GM19043 (cell line): Measurements from ENCODE around the gene SLC6A12.

ENCODE experiments used
- ATAC-seq: cut with Tn5 transposase; IDR thresholded peaks from one replicate; pipeline ENCODE4 v1.9.1; 2021; ENCODE audit warnings: low read depth; ENCODE audit not compliant: unreplicated experiment

SLC6A12 gene

DNA sequence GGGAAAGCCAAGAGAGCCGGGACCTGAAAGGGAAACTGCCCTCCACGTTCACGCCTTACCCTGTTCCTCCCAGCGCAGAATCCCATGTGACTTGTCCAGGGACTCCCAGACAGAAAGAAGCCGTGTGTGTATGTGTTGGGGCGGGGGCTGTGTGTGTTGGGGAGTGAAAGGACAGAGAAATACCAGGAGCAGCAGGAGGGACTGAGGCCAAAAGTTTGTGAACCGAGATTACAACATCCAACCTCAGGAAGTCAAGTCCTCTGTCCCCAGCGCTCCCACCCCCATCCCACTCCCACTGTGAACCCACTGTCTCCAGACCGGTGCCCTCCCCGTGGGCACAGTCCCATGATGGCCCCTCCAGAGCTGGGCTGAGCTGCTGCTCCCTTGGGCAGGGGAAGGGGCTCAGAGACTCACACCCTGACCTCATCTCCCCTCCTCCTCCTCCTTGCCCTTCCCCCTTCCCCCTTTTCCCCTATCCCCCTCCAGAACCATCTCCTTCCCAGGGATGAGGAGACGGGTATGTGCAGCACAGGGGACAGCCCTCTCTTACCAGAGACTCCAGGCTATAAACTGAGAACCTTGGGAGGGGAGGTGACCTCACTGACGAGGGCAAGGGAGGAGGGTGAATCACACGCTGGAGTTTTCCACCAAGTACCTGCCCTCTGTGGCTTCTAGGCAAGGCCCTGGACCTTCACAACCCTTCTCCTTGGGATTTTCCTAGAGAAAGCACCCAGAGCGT, at the start of gene SLC6A12:
Gene SLC6A12, minus strand, starts transcription at position 155 of the 739 bp plus-strand sequence. CDS start 4,171 bp downstream, outside the sequence.
- ATAC-seq = no peak

DNA sequence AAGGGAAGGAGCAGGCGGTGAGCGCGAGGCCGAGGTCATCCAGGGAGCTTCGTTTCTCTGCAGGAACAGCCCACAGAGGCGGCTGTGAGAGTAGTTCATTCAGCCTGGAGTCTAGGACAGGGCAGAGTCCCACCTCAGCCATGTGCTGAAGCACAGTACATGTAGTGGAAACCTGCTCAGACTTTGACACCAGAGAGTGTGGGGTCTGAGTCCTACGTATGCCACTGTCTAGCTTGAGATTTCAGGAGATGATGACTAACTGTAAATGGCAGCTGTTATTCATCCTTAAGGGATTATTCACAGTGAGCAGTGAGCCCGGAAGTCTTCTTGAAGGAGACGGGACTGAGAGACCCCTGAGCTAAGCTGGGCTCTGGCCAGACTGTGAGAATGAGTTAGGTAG, 49.6 kb upstream of the SLC6A12 start:
- ATAC-seq = no peak

DNA sequence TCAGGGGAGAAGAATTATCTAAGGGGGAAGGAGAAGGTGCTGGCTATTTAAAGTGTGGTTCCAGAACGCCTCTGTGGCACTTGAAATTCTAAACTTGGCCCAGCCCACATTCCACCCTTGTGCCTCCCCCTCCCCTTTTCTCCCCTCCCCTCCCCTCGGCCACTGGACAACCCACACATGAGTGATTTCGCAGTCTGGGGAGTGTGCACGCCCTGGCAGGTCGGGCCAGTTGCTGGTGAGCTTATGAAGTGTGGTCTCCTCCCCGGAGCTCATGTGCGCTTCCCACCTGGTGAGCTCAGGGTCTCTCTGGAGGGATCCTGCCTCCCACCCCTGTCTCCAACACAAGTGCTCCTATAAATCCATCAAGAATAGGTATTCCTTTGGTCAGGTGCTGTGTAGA, 48.9 kb upstream of the SLC6A12 start, which contains the start of gene SLC6A13:
Gene SLC6A13, minus strand, starts transcription at position 20 of the 400 bp plus-strand sequence. CDS start 2,784 bp downstream, outside the sequence.
- no peak for ATAC-seq

DNA sequence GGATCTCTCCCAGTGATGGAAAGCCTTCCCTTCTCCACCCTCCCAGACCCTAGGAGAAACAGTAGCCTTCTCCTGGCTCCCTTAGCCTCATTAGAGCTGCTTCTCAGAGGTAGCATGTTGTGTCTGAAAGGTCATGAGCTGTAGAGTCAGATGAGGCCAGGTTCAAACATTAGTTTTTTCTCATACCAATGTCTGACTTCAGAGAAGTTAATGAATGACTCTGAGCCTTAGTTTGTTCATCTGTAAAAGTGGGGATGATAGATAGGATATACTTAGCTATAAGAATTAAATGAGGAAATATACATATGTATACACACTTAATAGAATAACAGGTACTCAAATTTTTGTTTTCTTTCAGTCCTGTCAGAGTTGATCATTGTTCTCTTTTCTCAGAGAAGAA, 48.2 kb upstream of the SLC6A12 start:
- ATAC-seq = no peak

DNA sequence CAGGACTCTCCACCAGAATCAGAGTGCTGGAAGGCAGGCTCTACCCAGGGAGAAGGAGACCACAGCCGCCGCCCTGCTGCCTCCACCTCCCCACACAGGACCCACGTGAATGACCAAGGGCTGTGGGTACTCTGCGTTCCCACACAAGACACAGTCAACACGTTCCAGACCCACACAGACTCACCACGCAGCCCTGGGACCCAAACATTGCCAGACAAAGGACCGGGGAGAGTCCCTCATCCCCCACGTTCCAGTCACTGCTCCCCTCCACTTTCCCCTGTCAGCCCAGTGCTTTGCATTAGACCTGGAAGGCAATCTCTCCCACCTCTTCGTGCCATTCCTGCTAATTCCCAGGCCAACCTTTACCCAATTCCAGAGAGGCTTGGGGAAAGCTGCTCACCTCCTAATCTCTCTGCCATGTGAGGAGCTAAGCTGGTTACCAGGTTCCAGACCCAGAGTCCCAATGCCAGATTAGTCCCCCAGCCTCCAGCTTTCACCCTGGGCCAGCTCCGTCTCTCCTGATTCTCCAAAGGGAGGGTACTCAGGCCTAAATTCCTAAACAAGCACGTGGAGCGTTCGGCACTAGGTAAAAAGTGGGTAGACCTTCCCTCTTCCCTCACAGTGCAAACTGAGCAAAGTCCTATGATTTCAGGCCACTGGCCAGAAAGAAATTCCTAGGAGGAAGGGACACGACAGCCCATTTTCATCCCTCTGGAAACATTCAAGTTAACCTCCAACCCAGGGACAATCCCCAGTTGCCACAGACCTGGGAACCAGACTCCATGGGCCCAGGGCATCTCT, 43.8 kb upstream of the SLC6A12 start:
- ATAC-seq = no peak

DNA sequence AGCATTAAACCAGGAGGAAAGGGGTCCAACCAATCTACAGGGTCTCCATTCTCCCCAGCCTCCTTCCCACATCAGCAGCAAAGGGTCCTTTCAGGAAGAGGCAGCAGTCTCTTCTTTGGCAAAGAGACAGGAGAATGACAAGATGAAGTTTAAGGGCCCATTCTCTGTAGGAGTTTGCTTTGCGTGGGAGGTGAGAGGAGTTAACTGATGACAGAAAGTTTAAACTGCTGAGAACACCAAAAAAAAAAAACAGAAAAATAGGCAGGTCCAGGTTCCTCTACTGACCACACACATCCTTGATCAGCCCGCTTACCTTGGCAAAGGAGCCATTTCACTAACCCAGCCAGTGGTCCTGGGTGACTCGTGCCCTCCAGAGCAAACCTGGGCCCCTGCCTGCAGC, 43.0 kb upstream of the SLC6A12 start:
- no peak for ATAC-seq

DNA sequence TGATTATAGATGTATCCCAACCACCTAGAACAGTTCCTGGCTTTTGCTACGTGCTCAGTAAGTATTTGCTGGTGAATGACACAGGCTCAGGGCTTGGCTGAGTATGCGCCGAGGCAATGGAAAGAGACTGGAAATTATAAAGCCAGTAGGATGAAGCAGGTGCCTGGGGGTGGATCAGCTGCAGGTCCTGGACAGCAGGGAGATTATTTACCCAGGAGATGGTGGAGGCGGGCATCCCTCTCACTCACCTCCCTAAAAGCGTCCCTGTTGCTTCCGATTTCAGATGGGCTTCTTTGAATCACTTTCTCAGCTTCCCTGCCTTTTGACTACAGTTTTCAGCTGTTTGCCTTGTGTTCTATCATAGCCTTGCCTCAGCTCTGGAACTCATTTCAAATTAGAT, 42.3 kb upstream of the SLC6A12 start:
- no peak for ATAC-seq

DNA sequence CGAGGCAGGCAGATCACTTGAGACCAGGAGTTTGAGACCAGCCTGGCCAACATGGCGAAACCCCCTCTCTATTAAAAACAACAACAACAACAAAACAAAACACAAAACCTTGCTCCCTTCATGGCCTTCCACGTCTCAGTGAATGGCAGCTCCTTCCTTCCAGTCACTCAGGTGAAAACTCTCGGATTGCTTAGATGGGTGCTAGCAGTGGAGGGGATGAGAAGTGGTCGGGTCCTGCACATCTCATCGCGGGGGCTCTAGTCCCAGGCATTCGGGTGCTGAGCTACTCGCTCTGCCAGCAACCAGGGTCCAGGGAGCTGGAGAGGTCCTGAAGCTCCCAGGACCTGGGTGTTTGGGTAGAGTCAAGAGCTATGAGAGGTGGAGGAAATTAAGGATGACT, 41.0 kb upstream of the SLC6A12 start:
- ATAC-seq = no peak

DNA sequence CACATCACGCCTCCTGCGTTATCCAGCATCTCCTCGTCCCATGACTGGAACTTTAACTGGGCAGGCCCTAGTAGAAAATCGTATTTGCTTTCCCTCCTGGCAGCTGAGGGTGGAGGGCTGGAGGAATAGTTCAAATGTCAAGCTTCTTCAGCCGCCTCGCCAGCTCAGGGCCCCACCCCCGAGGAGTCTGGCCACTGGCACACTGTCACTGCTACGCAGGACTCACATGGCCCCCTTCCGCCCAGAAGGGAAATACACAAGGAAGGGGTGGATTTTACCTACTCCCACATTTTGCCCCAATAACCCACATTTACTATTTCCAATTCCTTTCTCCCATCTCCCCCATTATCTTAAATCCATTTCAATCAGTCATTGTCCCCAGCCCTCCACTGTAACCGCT, 40.1 kb upstream of the SLC6A12 start:
- ATAC-seq = no peak

DNA sequence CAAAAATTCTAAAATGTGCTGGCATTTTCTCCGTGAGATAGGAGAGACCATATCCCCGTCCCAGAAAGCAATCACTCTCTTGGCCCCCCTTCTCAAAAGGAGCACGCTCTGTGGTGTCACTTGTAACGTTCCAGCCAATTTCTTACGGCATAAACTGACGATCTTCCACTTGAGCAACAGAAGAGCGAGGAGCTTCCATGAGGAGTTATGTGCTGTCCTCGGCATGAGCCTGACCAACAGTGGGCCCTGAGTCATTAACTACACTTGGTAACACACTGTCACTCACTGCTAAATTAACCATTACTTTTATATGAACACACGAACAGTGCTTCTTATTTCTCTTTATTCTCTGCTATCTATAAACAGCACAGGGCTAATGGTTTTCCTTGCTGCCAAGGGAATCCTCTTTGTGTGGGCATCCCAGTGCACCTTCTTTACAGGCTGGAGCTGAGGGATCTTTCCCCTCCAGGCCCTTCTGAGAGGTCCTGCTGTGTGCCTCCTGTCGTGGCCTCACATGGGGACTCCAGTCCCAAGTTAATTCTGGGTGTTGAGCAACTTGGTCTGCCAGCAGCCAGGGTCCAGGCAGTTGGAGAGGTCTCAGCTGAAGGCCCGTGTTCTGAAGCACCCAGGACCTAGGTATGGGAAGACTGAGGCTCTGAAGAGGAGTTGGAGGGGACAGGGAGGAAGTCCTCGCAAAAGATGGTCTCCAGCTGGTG, 39.3 kb upstream of the SLC6A12 start:
- ATAC-seq = no peak

DNA sequence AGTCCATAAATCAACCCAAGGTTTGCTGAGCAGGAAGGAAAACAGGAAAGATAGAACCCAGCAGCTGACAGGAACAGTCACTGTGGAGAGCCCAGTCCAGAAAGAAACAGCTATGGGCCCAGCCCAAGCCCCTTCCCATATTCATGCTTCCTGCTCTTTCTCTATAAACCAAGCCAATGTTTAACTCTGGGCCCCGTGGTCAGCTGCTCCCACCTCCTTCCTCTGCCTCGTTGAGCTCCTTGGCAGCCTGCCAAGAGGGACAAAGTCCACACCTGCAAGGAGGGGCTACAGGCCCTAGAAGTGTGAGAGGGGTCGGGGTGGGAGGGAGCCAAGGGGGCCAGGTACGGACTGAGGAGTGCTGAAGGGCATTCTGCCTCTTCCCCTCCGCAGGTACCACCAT, 38.7 kb upstream of the SLC6A12 start:
- no peak for ATAC-seq

DNA sequence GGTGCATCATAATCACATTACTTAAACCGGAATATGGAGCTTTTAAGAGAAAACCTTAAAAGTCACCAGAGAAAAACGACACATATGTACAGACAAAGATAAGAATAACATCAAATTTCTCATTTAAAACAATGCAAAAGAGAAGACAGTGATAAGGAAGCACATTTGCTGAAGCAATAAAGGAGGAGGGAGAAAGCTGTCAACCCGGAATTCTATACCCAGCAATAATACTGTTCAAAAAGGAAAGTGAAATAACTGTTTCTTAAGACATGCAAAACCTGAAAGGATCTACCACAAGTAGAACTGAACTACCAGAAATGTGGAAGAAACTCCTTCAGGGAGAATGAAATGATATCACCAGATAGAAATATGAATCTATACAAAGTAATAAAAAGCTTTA, 33.3 kb upstream of the SLC6A12 start:
- no peak for ATAC-seq

DNA sequence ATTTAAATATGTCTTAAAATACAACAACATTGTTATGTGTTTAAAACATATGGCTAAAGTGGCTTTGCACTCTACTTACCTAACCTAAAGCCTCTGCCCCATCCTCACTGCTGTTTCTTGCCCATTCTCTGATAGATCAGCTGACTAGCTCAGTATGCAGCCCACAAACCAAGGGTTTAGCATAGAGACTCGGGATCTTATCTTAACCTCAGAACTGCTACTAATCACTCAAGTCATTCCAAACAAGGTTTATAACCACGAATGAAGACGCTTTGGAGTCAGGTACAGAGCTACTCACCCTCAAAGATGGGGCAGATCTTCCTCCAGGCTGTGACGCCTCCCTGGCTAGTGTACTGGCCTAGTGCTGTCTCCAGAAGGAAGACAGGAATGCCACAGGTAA, 29.4 kb upstream of the SLC6A12 start:
- no peak for ATAC-seq

DNA sequence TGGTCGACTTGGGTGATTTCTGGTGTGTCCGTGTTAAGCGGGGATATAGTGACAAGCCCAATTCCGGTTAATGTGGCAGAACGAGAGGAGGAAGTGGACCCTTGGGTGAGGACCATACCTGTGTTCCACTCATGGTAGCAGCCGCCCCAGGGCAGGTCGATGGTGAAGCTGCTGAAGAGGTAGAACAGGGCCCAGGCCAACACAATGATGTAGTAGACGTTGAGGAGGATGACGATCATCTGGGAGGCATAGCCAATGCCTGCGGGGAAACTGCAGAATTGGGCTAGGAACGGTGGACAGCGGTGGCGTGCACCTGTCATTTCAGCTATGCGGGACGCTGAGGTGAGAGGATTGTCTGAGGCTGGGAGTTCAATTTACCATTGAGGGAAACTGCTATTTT, 28.5 kb upstream of the SLC6A12 start:
- no peak for ATAC-seq

DNA sequence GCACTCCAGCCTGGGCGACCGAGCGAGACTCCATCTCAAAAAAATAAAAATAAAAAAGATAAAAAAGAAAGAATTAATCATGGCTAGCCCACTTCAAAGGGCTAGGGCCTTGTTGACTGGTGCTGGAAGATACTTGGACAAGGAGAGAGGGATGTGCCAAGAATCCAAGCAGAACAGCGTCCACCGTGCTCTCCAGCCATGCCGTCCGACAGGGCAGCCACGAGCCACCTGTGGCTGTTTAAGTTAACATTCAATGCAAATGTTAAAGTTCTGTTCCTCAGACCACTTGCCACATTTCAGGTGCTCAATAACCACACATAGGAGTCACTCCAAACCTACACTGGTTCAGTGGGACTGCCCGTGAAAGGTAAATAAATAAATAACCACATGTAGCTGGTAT, 27.3 kb upstream of the SLC6A12 start:
- no peak for ATAC-seq

DNA sequence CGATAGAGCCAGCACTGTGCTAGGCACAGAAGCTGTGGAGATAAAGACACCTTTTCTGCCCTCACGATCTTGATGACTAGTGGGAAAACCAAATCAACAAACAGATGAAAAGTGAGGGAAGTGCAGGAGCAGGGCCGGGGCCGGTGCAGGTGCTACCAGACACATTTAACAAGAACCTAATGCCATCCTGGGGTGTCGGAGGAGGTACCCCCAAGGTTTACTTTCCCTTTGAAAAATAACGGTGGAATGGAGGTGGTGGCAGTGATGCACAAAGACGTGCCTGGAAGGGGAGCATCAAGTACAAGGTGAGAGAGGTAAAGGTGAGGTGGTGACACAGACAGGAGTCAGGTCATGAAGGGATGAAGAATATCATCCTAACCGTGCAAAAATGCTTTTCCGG, 26.6 kb upstream of the SLC6A12 start:
- no peak for ATAC-seq

DNA sequence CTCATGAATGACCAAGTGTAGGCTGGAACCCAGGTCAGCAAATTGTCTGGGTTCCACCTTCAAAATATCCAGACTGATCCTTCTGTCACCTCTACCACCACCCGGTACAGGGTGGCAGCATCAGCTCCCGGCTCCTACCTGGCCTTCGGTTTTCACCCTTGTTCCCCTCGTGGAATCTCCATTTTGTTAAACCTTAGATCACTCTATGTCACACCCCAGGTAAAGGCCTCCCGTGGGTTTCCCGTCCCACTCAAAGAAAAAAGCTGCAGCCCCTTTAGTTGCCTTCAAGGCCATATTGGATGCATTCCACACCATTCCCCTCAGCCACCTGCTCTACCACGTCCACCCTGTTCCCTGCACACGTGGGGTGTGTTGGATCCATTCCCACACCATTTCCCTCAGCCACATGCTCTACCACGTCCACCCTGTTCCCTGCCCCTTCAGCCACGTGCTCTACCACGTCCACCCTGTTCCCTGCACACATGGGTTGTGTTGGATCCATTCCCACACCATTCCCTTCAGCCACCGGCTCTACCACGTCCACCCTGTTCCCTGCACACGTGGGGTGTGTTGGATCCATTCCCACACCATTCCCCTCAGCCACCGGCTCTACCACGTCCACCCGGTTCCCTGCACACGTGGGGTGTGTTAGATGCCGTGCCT, 24.9 kb upstream of the SLC6A12 start:
- ATAC-seq = no peak

DNA sequence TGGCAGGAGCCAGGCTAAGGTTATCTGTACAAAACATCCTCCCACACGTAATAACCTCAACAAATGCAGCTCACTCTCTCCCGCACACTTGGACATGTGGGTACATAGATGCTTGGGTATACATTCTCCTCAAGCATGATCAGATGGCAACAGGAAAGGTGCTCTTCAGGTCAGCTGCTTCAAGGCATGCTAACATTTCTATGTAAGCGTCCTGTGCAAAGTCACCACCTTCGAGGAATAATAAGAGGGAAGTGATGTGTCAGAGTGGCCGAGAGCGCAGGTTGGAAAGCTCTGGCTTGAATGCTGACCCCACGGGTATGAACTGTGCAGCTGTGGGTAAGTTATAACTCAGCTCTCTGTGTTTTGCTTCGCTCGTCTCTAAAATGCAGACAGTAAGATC, 24.2 kb upstream of the SLC6A12 start:
- ATAC-seq = no peak

DNA sequence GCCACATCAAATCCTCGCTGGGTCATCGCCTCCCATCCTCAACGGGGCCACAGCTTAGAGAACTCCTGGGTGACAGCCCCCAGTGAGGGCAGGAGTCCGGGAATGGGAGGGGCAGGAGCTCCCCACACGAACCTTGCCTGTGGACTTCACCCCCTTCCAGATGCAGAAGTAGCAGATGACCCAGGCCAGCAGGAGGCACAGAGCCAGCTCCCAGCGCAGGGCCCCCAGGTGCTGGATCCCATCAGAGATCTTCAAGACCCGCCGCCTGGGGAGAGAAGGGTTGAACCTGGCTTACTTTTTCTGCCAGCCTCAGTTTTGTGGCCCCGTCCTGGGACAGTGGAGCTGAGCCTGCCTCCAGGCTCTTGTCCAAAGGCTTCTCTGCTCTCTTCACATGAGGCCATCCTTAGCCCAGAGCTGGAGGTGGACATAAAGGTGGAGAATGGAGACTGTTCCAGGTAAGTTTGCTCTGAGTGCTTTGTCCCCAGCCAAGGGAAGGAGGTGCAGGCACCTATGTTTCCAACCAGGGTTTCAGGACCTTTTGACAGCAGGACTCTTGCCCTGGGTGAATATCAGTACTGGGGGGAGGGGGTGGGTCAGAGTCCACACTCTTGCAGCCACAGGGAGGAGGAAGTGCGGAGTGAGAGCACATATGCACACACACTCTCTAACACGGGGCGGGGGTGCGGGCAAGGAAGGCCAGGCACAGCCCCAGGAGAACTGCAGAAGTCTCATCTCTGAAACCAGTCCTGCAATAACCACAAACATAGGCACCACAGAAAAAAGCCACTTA, 23.3 kb upstream of the SLC6A12 start:
- no peak for ATAC-seq

DNA sequence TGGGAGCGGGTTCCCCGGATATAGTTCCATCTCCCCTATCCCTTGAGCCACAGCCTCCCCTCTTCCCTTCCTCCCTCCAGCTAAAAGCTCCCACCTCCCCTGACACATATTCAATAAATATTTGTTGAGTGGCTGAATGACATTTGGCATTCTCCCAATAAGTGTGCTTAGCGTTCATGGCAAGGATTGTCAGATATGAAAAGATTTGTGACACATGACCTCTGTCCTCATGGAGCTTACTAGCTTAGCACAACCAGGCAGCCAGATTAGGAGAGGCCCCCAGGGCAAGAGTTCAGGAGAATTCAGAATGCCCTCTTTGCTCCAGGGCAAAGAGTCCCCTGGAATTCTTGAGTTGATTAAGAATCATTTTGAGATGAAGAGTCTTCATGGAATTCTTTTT, 22.5 kb upstream of the SLC6A12 start:
- no peak for ATAC-seq
